DMS 273 (cell line): ENCODE data around the gene LNPEP.
A peak's percentile ranks its signal among the peaks of the same experiment; 100 is the strongest.

ENCODE experiments used
- DNase-seq: peaks from one replicate; lab custom pipeline; 2025; ENCODE audit not compliant: unreplicated experiment; lab: John Stamatoyannopoulos, UW

Gene LNPEP

DNA sequence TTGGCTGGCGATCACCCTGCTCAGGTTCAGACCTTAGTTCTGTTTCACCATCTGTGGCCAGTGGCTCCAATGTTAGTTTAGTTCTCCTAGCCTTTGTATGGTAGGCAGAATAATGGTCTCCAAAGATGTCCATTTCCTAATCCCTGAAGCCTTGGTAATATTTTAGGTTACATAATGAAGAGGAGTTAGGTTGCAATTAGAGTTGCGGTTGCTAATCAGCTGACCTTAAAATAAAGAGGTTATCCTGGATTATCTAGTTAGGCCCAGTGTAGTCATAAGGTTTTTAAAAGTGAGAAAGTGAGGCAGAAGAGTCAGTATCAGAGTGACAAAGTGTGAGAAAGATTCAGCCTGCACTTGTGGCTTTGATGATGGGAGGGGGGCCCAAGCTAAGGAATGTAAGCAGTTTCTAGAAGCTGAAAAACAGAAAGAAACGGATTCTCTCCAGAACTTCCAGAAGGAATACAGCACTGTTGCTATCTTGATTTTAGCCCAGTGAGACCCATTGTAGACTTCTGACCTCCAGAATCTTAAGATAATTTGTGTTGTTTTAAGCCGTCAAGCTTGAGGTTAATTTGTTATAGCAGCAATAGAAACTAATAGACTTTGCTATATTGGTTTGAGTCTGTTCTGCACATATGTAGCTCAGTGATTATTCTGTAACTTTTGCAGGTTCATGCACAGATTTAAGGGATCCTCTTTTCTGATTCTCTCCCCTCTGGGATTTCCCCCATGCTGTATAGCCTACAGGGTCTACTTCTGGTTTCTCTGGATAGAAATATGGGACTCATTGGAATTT, 21.6 kb downstream of the LNPEP start:
- no peak for DNase-seq

DNA sequence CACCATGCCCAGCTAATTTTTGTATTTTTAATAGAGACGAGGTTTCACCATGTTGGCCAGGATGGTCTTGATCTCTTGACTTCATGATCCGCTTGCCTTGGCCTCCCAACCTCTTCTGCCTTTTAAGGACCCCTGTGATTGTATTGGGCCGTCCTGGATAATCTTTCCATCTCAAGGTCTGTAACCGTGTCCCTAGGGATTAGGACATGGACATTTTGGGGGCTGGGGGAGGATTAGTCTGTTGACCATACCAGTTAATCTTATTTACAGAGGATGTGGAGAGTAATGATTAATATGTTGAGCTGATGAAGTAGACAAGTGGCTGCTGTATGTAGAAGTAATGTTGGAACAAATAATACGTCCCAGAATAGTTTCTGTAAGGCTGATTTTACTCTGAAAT, 23.1 kb downstream of the LNPEP start:
- no peak for DNase-seq

DNA sequence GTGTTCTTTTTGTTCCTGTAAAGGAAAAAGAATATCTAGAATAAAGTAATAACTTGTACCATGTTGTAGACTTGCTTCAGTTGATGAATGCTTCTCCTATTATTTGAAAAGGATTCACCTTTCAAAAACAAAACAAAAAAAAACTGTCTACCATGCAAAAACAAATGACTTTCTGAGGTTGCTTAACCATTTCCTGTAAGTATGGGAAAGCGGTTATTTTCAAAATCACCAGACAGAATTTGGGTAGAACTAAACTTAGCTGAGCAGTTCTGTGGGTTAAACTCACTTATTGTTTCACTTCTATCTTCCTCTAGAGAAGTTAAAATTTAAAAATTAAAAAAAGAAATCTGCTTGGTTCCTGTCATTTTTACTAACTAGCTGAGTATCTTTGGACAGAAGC, 25.2 kb downstream of the LNPEP start:
- no peak for DNase-seq

DNA sequence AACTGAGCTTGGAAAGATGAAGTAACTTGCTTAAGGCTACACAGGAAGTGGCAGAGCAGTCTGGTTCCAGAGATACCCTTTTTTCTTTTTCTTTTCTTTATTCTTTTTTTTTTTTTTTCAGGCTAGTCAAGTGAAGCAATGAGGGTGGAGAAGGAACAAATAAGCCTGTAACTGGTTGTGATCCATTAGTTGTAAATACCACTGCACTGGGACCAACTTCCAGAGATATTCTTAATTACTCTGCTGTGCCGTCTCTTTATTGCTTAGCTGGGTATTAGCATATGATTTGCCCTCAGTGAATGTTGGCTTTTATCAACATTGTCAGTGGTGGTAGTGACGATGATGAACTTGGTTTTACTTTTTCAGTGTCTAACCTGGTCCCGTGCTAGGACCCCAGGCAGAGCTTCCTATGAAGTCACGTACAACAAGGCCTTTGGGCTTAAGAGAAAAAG, 26.7 kb downstream of the LNPEP start:
- DNase-seq: peak; percentile 22

DNA sequence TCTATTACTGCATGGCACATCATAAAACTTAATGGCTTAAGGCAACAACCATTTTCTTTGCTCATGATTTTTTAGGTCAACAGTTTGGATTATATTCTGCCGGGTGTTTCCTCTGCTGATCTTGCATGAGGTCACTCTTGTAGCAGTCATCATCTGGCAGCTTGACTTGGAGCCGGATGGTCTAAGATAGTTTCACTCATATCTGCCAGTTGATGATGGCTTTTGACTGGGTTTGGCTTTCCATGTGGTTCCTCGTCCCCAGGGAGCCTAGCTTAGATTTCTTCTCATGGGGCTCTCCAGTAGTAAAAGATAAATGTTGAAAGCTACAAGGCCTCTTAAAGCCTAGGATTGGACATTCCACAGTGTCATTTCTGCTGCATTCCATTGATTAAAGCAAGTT, 27.4 kb downstream of the LNPEP start:
- peak; percentile 94 for DNase-seq

DNA sequence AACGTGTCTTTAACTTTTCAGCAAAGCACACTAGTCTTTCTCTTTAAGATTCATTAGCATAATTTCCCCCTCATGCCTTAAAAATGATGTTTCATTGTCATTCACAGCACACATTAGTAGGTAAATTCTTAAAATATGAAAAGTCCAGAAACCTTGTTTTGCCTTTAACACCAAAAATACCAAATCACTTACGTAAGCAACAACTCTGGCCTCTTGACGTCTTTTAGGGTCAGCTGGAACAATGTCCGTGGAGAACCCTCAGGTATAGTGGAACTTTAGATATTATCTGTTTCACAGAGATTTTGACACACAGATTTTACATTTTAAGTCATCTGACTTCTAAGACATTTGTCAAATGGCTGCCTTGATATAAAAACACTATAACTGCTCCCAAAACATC, 30.9 kb downstream of the LNPEP start:
- DNase-seq: no peak

DNA sequence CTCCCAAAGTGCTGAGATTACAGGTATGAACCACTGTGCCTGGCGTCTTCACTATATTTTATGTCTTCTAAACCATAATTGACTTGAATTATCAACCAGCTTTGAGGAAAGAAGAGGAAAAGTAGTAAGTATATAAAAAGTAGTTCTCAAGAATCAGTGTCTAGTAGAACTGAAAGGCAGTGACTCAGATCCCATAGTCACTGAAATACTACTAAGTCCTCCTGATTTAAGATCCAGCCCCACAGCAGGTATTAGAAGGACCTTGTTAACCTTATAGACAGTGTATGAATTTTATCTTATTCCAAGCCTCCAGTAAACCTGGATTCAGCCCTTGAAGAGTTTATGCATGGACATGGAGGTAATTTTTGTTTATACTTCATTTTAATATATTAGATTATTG, 31.5 kb downstream of the LNPEP start:
- DNase-seq: peak; percentile 15

DNA sequence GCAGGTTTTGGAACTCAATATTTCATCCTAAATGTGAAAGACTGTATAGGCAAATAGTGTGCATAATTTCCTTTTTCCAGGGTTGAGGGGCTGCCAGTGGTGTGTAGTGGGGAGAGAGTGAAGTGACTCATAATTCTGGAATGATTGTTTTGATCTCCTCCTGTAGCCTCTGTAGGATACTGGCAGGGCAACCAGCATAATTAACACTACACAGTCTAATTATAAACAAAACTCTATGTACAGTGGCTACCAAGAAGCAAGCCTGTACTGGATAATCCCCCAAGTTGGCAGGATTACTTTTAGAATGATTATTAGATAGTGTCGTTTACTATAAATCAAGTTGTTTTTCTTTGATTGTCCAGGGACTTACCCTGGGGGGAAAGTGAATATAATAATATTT, 32.2 kb downstream of the LNPEP start:
- peak; percentile 67 for DNase-seq

DNA sequence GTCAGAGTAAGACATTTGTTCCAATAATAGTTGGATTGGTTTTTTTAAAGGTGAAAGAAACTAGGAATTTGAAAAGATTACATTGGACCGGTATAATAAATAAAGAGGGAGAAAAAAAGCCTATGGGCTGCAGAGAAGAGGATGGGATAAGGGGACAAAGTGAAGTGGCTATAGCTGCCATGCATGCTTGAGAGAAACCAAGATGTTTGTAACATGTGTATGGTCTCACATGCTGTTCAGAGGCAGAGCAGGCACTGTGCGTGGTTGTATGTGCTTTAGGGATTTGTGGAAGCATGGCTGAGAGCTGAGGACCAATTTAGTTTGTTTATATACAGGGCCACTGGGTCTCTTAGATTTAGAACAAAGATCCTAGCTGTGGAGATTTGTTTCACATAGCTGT, 32.7 kb downstream of the LNPEP start:
- DNase-seq: peak; percentile 74

DNA sequence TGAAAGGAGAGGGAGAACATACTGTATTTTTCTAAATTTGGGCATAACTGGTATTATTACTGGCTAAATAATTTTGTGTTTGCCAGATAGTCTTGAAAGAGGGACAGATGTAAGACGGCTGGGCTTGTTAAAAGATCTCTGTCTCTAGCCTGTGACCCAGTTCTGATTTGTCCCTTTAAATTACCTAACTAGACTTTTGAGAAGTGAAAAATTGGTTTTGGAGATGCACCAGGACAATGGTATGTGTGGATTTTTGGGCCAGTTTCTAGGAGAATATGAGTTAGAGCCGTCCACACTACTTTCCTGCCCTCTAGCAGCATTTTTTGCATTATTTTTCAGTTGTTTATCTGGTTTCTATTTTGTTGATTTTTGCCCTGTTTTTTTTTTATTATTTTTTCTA, 33.5 kb downstream of the LNPEP start:
- peak; percentile 18 for DNase-seq

DNA sequence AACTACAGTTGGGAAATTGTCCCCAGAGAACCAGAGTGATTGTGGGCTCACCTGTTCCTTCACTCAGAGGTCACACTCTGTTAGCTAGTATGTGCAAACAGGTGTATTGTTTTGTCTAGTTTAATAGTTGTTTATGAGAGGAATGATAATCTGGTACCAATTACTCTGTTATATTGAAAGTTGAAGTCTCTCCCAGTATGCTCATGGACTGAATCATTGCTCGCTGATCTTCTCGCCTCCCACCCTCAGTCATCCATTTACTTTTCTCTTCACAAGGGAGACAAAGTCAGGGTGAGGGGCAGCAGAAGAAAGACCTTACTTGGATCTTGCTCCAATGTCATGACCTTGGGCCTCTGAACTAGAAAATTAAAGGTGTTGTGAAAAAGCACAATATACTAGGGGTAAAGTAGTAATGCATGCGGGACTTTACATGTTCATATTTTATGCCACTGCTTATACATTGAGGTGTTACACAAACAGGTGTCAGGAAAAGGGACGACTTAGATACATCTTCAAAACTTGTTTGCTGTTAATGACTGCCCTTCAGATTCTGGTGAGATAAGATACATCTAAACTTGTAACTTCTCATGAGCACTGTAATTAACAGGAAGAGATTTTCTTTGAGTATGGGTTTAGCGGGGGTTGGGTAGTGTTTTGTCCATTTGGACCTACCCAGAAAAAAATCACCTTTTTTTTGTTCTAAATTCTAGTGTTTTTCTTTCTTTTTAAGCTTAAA, 36.9 kb downstream of the LNPEP start:
- no peak for DNase-seq

DNA sequence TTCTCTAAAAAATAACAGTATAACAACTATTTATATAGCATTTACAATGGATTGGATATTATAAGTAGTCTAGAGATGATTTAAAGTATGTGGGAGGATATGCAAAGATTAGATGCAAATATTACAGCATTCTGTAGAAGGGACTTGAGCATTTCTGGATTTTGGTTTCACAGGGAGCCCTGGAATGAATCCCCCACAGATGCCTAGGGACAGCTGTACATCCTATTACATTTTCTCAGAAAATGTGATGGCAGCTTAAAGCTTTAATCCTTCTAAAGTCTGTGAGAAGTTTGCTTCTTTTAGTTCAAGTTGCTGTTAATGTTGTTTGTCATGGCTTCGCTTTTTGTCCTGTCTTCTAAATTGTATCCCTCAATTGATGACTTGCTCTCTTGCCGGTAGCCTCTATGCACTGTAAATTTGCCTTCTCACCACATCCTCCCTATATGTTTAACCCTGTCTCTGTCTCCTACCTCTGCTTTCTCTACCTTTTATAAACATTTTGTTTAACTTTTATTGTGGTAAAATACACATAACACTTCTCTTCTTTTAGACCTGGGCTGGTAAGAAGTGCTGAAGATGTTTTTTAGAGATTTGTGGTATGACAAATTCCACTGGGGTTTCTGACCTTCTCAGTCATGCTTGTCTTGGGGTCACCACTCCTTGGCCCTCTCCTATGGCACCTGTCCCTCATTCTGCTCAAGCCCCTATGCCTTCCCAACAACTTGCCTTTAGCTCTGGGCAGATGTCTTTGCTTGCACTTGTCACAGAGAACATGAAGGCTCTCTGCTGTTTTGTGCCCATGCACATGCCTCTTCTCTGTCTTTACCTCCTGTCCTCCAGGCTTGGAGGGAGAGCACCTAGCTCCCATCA, 37.9 kb downstream of the LNPEP start:
- DNase-seq: no peak

DNA sequence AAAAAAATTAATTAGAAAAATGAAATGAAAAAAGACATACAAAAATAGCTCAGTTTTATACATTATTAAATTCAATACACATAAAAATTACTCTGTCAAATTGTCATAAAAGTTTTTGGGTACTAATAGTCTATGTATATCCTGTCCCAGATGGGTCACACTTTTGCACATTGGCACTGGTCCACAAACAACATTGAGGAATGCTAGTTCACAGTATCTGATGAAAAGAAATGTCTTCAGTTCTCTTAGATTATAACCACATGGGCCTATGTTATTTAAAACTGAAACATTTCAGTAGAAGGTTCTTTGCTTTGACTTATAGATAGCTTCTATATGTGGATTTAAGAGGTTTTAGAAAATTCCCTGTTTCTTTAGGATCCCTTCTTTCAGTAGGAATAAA, 39.8 kb downstream of the LNPEP start:
- peak; percentile 8 for DNase-seq

DNA sequence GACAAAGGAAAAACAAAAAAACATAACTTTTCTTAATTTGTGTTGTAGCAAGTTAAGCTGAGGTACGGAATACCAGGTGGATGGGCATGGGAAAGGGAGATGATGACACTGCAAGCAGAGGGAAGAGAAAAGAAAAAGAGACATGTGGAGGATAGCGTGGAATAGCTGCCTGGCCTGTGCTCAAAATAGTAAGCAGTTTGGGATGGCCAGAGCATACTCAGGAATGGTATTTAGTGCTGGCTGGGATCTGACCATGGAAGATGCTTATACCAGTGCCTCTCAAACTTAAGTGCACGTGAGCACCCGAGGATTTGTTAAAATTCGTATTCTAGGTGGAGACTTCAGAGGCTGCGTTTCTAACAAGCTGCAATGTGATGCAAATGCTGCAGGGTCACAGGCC, 41.3 kb downstream of the LNPEP start:
- no peak for DNase-seq

DNA sequence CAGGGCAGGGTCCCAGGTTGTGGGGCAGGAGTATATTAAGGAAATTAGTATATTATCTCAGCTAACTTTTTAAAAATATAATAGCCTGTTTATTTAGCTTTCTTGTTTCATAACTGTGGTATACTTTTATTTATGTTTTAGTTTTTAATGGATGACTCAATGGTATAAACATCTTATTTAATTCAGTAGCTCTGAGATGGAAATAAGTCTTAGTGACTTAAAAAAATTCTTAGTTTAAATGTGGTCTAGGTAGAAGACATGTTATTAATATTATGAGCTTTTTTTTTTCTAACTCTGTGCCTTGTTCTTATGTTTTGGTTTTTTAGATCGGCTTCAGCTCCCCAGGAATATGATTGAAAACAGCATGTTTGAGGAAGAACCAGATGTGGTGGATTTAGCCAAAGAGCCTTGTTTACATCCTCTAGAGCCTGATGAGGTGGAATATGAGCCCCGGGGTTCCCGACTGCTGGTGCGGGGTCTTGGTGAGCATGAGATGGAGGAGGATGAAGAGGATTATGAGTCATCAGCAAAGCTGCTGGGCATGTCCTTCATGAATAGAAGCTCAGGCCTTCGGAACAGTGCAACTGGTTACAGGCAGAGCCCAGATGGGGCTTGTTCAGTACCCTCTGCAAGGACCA, 43.1 kb downstream of the LNPEP start:
- DNase-seq: peak; percentile 36

DNA sequence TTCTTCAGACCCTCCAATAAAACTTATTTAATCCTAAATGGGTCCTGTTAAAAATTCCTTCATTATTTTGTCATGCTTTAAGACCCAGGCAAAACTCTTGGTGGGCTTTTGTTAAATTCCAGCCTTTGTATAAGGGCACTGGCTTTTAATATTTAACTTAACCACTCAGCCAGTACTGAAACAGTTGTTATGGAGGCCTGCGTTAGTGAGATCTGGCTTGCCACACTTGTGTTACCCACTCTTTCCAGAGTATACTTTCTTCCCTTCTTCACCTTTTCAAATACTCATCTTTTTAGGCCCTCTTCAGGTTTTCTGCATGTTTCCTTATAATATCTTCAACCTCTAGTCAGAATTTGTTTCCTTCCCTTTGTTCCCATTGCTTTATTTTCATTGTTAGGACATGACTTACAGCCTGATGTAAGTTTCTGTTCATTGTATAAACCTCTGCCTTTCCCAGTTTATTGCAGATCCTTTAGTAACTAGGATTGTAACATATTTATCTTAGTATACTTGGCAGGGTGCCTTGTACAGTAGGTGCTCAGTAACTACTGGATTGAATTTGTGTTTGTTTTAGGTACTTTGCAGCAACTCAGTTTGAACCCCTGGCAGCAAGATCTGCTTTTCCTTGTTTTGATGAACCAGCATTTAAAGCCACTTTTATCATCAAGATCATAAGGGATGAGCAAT, 48.8 kb downstream of the LNPEP start:
- no peak for DNase-seq

DNA sequence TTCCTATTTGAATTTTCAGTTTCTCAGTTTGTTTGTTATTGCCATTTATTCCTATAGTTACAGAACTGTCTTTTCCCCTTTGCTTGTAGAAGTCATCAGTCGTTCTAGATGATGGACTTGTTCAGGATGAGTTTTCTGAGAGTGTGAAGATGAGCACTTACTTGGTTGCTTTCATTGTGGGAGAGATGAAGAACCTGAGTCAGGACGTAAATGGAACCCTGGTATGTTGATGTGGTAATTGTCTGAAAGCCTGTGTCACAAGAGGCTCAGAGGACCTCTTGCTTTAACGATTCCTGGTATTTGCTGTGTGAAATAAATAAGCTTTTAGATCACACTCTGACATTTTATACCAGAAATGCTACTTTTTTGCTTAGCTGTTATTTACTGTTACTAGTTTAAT, 50.6 kb downstream of the LNPEP start:
- no peak for DNase-seq

DNA sequence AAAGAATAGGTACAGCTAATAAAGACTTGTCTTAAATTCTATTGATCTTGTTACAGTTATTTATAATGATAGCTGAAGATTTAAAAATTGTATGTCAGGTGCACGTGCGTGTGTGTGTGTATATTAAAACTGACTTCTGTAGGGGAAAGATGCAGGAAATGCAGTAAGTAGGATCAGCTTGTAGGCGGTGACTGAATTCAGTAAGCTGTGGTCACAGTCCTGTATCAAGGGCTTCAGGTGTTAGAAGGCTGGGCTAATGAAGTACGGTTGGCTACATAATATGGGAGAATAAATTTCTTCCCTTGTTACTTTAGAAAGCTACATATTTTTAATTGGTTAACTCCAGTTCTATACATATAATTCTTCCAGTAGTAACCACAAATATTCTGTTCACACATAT, 54.2 kb downstream of the LNPEP start:
- no peak for DNase-seq

DNA sequence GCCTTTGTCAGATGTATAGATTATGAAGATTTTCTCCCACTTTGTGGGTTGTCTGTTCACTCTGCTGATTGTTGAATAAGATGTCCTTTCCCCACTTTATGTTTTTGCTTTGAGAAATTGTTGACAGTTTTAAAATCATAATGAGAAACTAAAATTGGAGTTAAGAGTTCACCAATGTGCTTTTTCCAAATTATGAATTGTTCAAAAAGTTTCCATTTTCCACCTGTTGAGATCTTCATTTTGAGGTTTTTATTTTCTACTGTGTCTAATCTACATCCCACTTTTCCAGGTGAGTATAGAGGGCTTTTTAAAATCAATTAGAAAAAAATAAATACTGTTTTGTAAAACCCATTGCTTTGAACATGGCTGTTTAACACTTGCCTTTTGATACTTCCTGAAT, 55.8 kb downstream of the LNPEP start:
- DNase-seq: no peak

DNA sequence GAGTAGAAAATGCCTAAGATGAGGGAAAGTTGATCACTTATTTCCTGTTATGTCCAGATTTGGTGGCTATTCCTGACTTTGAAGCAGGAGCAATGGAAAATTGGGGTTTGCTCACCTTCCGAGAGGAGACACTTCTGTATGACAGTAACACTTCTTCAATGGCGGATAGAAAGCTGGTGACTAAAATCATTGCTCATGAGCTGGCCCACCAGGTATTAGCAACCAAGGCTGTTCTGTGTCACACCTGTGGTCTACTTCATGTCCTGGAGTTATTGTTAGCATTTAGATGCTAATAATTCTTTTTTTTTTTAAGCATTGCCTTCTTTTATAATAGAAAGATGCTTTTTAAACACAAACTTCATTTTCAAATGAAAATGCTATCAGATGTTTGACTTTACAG, 57.9 kb downstream of the LNPEP start:
- no peak for DNase-seq

DNA sequence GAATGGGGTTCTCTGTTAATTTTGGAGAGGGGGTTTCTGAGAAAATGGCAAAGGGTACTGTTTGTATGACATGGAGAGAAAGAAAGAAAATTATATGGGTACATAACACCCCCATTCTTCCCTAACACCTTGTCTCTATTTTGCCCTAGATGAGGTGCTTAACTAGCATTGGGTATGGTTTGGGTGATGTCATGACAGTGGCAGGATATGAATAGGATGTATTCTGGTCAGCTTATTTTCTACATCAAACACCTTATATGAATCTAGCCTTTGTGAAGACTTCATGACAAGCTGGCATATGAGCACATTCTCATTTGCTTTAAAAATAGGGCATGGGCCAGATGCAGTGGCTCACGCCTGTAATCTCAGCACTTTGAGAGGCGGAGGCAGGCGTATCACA, 58.6 kb downstream of the LNPEP start:
- no peak for DNase-seq
